Ishikawa (cell line): ENCODE data around the gene CWF19L2.

ENCODE experiments used
- CEBPB ChIP-seq: IDR thresholded peaks from 2 replicates; pipeline ENCODE4 v1.6.1; 2012
- CREB1 ChIP-seq: IDR thresholded peaks from 2 replicates; pipeline ENCODE4 v1.6.1; 2012; ENCODE audit warnings: low read depth
- EGR1 ChIP-seq: IDR thresholded peaks from 2 replicates; pipeline ENCODE4 v1.6.1; 2012
- EP300 ChIP-seq: IDR thresholded peaks from 2 replicates; pipeline ENCODE4 v1.6.1; 2012; ENCODE audit warnings: borderline replicate concordance
- FOXM1 ChIP-seq: IDR thresholded peaks from 2 replicates; pipeline ENCODE4 v1.6.1; 2012; ENCODE audit warnings: low read depth, borderline replicate concordance
- MAX ChIP-seq: IDR thresholded peaks from 2 replicates; pipeline ENCODE4 v1.6.1; 2012
- NFIC ChIP-seq: IDR thresholded peaks from 2 replicates; pipeline ENCODE4 v1.6.1; 2012
- RAD21 ChIP-seq: IDR thresholded peaks from 2 replicates; pipeline ENCODE4 v1.6.1; 2012; ENCODE audit warnings: low read depth
- REST ChIP-seq: IDR thresholded peaks from 2 replicates; pipeline ENCODE4 v1.6.1; 2012; ENCODE audit warnings: low read depth, mild to moderate bottlenecking
- TAF1 ChIP-seq: IDR thresholded peaks from 2 replicates; pipeline ENCODE4 v1.6.1; 2012; ENCODE audit warnings: low read depth, mild to moderate bottlenecking
- TCF12 ChIP-seq: IDR thresholded peaks from 2 replicates; pipeline ENCODE4 v1.6.1; 2012; ENCODE audit warnings: low read depth
- TEAD4 ChIP-seq: IDR thresholded peaks from 2 replicates; pipeline ENCODE4 v1.6.1; 2012
- USF1 ChIP-seq: IDR thresholded peaks from 2 replicates; pipeline ENCODE4 v1.6.1; 2012
- YY1 ChIP-seq: IDR thresholded peaks from 2 replicates; pipeline ENCODE4 v1.6.1; 2012; ENCODE audit warnings: low read depth
- ZBTB7A ChIP-seq: IDR thresholded peaks from 2 replicates; pipeline ENCODE4 v1.6.1; 2012; ENCODE audit warnings: low read depth

CWF19L2 gene

GRCh38 chr11:107316426-107316825 is 141.2 kb downstream of the CWF19L2 start:
- TF ChIP-seq FOXM1 (no peak), EP300 (no peak), TAF1 (no peak)

- TF ChIP-seq CREB1 (no peak), TEAD4 (no peak), ZBTB7A (no peak), YY1 (no peak), MAX (no peak), EP300 (no peak), TCF12 (no peak), USF1 (no peak), TAF1 (no peak), CEBPB (no peak), RAD21 (no peak), NFIC (no peak), REST (no peak), FOXM1 (no peak), EGR1 (no peak)
Measured at GRCh38 chr11:107307991-107308390, 149.6 kb downstream of the CWF19L2 start.

- TF ChIP-seq FOXM1: no peak
Measured at GRCh38 chr11:107301878-107302277, 155.7 kb downstream of the CWF19L2 start.

- no peak for TF ChIP-seq EGR1
Measured at GRCh38 chr11:107293677-107294344, 163.8 kb downstream of the CWF19L2 start.

GRCh38 chr11:107282195-107282594 is 175.4 kb downstream of the CWF19L2 start:
- TF ChIP-seq REST: no peak
- no peak for TF ChIP-seq EGR1
- TF ChIP-seq TCF12: no peak
- TF ChIP-seq NFIC: no peak
- TF ChIP-seq TEAD4: no peak
- no peak for TF ChIP-seq USF1
- no peak for TF ChIP-seq ZBTB7A
- TF ChIP-seq TAF1: no peak
